K562 (cell line): Measurements from ENCODE around the gene TOMM22. TPM values are rescaled to one million over a fixed set of nuclear protein-coding genes. Genes with fewer than 3 reads are reported as not detected.

ENCODE experiments used
- ATAC-seq: fragments of 200-7000 bp; cut with Tn5 transposase; 3 replicates; pipeline ENCODE4 v1.9.1; 2020; ENCODE audit warnings: moderate library complexity
- BruUV-seq: library from RNA; stranded (reverse); fragments of 400-500 nt; replicated peaks from 2 replicates; lab custom pipeline; 2021; lab: Mats Ljungman, UMichigan
- CTCF ChIA-PET: fragments of 300-600 bp; formaldehyde crosslinking; extraction: SDS; loops from one replicate; lab custom pipeline; 2021; ENCODE audit warnings: low intra/inter-chr PET ratio; lab: Yijun Ruan, JAX
- POLR2A ChIA-PET: fragments of 300-600, 350-650 bp; sonication (Branson Sonifier 250); formaldehyde crosslinking; extraction: SDS; loops from one replicate; lab custom pipeline; 2021; ENCODE audit warnings: antibody characterized with exemption, inconsistent platforms; lab: Yijun Ruan, JAX
- DNase-seq, 4 experiments: peaks; one replicate each; pipeline versions ENCODE4 v3.0.0 to v3.0.0-alpha.2; 2011 to 2018; ENCODE audit warnings: low spot score in 3 of 4, mixed read lengths in 3 of 4; ENCODE audit errors: extremely low read depth in 1 of 4
- FAIRE-seq: peaks from 2 replicates; lab custom pipeline; 2011; peaks lifted over from hg19 to GRCh38; lab: Jason Lieb, UNC
- H2AFZ ChIP-seq: 2 replicates; pipeline ENCODE4 v1.6.0; 2011; ENCODE audit warnings: low read depth, low read length, control low read depth, inconsistent platforms
- H3K27ac ChIP-seq: fragments of 200-600 bp; 3 replicates; pipeline ENCODE4 v1.8.0; 2011; ENCODE audit warnings: low read depth, mild to moderate bottlenecking, control low read depth, inconsistent platforms, low read length, moderate library complexity, mixed read lengths; ENCODE audit errors: extremely low read depth
- H3K27me3 ChIP-seq, 2 experiments: fragments of 300-600 bp in 1 of 2; 2 replicates in 1 of 2; 3 replicates in 1 of 2; pipeline versions ENCODE4 v1.6.0 to v1.8.0; 2011; ENCODE audit warnings: inconsistent platforms in 2 of 2, low read length in 2 of 2, mild to moderate bottlenecking in 1 of 2, mixed read lengths in 1 of 2, moderate library complexity in 1 of 2; ENCODE audit not compliant: control insufficient read depth in 2 of 2, insufficient read depth in 2 of 2
- H3K36me3 ChIP-seq: fragments of 300-600 bp; 3 replicates; pipeline ENCODE4 v1.8.0; 2011; ENCODE audit warnings: mild to moderate bottlenecking, low read length, inconsistent platforms; ENCODE audit not compliant: control insufficient read depth, insufficient read depth
- H3K4me1 ChIP-seq, 2 experiments: fragments of 200-600 bp in 1 of 2; replicated peaks in 1 of 2; 2 replicates in 1 of 2; 3 replicates in 1 of 2; pipeline versions ENCODE4 v1.5.1 to v1.8.0; 2011; ENCODE audit warnings: inconsistent platforms in 2 of 2, low read length in 2 of 2, mild to moderate bottlenecking in 1 of 2, mixed read lengths in 1 of 2, moderate library complexity in 1 of 2; ENCODE audit not compliant: control insufficient read depth in 2 of 2, insufficient read depth in 2 of 2
- H3K4me2 ChIP-seq: 2 replicates; pipeline ENCODE4 v1.6.1; 2011; ENCODE audit warnings: low read length, control low read depth, inconsistent platforms, mixed read lengths; ENCODE audit not compliant: insufficient read depth
- H3K4me3 ChIP-seq: fragments of 200-600 bp; sonication (generic), shearing (Covaris generic); 2 replicates; pipeline ENCODE4 v1.5.1; 2016; ENCODE audit warnings: control low read depth, inconsistent platforms
- H3K79me2 ChIP-seq: fragments of 200-600 bp; 3 replicates; pipeline ENCODE4 v1.8.0; 2011; ENCODE audit warnings: low read length, inconsistent platforms; ENCODE audit not compliant: control insufficient read depth, insufficient read depth
- H3K9ac ChIP-seq, 2 experiments: 2 replicates each; pipeline versions ENCODE4 v1.6.0 to v1.6.1; 2011; ENCODE audit warnings: low read depth in 2 of 2, low read length in 2 of 2, control low read depth in 1 of 2, inconsistent platforms in 1 of 2, mild to moderate bottlenecking in 1 of 2, mixed read lengths in 1 of 2; ENCODE audit not compliant: insufficient read depth in 1 of 2
- H3K9me1 ChIP-seq: one replicate; pipeline ENCODE4 v1.6.0; 2011; ENCODE audit warnings: inconsistent platforms, mild to moderate bottlenecking, low read length, moderate library complexity; ENCODE audit not compliant: control insufficient read depth, insufficient read depth
- H3K9me3 ChIP-seq: replicated peaks from 2 replicates; pipeline ENCODE4 v1.5.1; 2011; ENCODE audit warnings: low read depth, low read length, inconsistent platforms; ENCODE audit not compliant: control insufficient read depth, insufficient read depth
- H4K20me1 ChIP-seq: replicated peaks from 2 replicates; pipeline ENCODE4 v1.6.1; 2011; ENCODE audit warnings: low read length, inconsistent platforms, mixed read lengths; ENCODE audit not compliant: control insufficient read depth, insufficient read depth
- ATF1 ChIP-seq, 2 experiments: fragments of 450-650 bp in 1 of 2; IDR thresholded peaks; 2 replicates each; pipeline ENCODE4 v1.6.1; 2016; ENCODE audit warnings: missing compliant biosample characterization in 1 of 2, missing genetic modification characterization in 1 of 2
- CCAR2 ChIP-seq: fragments of 200-400 bp; formaldehyde crosslinking; IDR thresholded peaks from 2 replicates; pipeline ENCODE4 v1.6.1; 2017; ENCODE audit warnings: mild to moderate bottlenecking, low read depth, low read length
- E2F3 ChIP-seq: fragments of 250-450 bp; sonication (Bioruptor Pico); IDR thresholded peaks from 2 replicates; pipeline ENCODE4 v1.4.0; 2020; ENCODE audit warnings: mild to moderate bottlenecking
- E2F5 ChIP-seq: sonication (generic); formaldehyde crosslinking; IDR thresholded peaks from 2 replicates; pipeline ENCODE4 v1.8.0; 2022; ENCODE audit warnings: mild to moderate bottlenecking, missing genetic modification reagents
- GATAD2B ChIP-seq: fragments of 450-650 bp; IDR thresholded peaks from 2 replicates; pipeline ENCODE4 v1.6.1; 2017; ENCODE audit warnings: mild to moderate bottlenecking, borderline replicate concordance
- MBD1 ChIP-seq: fragments of 250-450 bp; sonication (Bioruptor Pico); IDR thresholded peaks from 2 replicates; pipeline ENCODE4 v1.8.0; 2022; ENCODE audit warnings: inconsistent platforms
- NFRKB ChIP-seq: fragments of 450-650 bp; IDR thresholded peaks from 2 replicates; pipeline ENCODE4 v1.6.1; 2016; ENCODE audit warnings: low read depth
- PBX2 ChIP-seq, 2 experiments: IDR thresholded peaks in 1 of 2; conservative IDR thresholded peaks in 1 of 2; 2 replicates each; pipeline ENCODE4 v1.6.1; 2016; ENCODE audit warnings: low read depth in 2 of 2, mild to moderate bottlenecking in 1 of 2, missing compliant biosample characterization in 1 of 2, missing genetic modification characterization in 1 of 2, moderate library complexity in 1 of 2
- POLR2B ChIP-seq: fragments of 450-650 bp; IDR thresholded peaks from 2 replicates; pipeline ENCODE4 v1.6.1; 2018; ENCODE audit warnings: low read depth; ENCODE audit not compliant: partially characterized antibody
- STAT5A ChIP-seq: IDR thresholded peaks from 2 replicates; pipeline ENCODE4 v1.6.1; 2012; ENCODE audit warnings: low read length, inconsistent platforms, borderline replicate concordance
- U2AF1 ChIP-seq: fragments of 200-400 bp; formaldehyde crosslinking; optimal IDR thresholded peaks from 2 replicates; pipeline ENCODE3; 2017; ENCODE audit warnings: mild to moderate bottlenecking, low read depth, low read length, moderate library complexity
- ZBTB43 ChIP-seq: sonication (generic); formaldehyde crosslinking; IDR thresholded peaks from 2 replicates; pipeline ENCODE4 v1.8.0; 2023; ENCODE audit warnings: mild to moderate bottlenecking, missing genetic modification reagents
- ZNF512 ChIP-seq: IDR thresholded peaks from 2 replicates; pipeline ENCODE4 v1.6.1; 2016; ENCODE audit warnings: missing genetic modification characterization, missing compliant biosample characterization
- ZNF668 ChIP-seq: fragments of 250-450 bp; sonication (Bioruptor Pico); IDR thresholded peaks from 2 replicates; pipeline ENCODE4 v1.8.0; 2022; ENCODE audit warnings: mild to moderate bottlenecking, inconsistent platforms
- WGBS: fragments of 100-300 bp; shearing (Covaris generic); methylation state at CpG from one replicate; pipeline ENCODE4 v1.1.6; 2016; ENCODE audit warnings: low coverage, mixed read lengths; ENCODE audit not compliant: insufficient coverage; ENCODE audit errors: missing lambda C conversion rate; 5-methylcytosine and 5-hydroxymethylcytosine counted together
- in situ Hi-C: fragments of 300-500 bp; cut with MboI; formaldehyde crosslinking; loops from 4 replicates; pipeline ENCODE4 v1.15.0; 2018; ENCODE audit warnings: inconsistent platforms, mixed read lengths
- intact Hi-C: fragments of 100-400 bp; cut with micrococcal nuclease; formaldehyde crosslinking; loops from 2 replicates; pipeline ENCODE4 v1.14.2; 2022
- polyA plus RNA-seq, 8 experiments: library from polyadenylated mRNA; depleted of rRNA in 4 of 8; stranded (reverse) in 5 of 8; unstranded in 3 of 8; fragments of >200 nt; fragmentation: Nextera tagmentation in 2 of 8; fragmentation: Illumina TruSeq in 1 of 8; extraction: Ambion mirVana in 2 of 8; extraction: Trizol in 1 of 8; gene quantifications; 2 replicates each; pipeline versions ENCODE4 v1.2.1 to v1.2.3, GENCODE V29; 2011 to 2014; ENCODE audit warnings: inconsistent platforms in 1 of 8, missing spikeins in 1 of 8
- total RNA-seq, 7 experiments: library from RNA; depleted of rRNA in 6 of 7; stranded (reverse); fragments of >200 nt in 6 of 7; fragmentation: Illumina TruSeq in 2 of 7; extraction: Trizol in 2 of 7; gene quantifications; 2 replicates each; pipeline versions ENCODE4 v1.2.1 to v1.2.3, GENCODE V29; 2011 to 2021; ENCODE audit warnings: low replicate concordance in 1 of 7

The TOMM22 gene
- total and polyA plus RNA-seq, 9 of the 15 experiments (the other 6 are each of a cell fraction or from before 2014, with no cell fraction given), result 25.8 to 108 (median 73.8) TPM

DNA sequence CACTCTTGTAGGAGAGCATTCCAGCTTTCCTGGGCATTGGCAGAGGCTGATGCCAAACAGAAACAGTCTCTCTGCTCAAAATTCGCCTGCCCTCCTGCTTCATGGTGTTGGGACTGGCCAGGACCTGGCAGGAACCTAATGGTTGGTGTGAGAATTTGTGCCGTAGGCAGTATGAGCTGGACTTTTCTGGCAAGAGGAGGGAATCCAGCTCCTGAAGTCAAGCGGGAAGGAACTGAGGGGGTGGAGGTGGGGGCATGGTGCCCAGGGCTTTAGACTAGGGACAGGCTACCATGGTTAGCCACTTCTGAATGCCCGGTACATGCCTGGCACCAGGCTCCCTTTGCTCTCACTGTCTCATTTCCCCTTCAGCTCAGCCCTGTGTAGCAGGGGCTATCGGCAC lies 6.9 kb upstream of the TOMM22 start:
- no peaks in the 10 kb centered on the region for H3K9me3 ChIP-seq
- H3K27ac ChIP-seq, result no peak overlapping the region
- no peak for ATAC-seq
- ChIA-PET CTCF (no interaction called here), POLR2A (interaction anchor here (1.1 to 1.7 kb wide), 2 partner anchors 9 to 86 kb away, joined by 3 to 6 read pairs; no protein-coding TSS in a partner anchor)
- no peak for FAIRE-seq
- peaks cover 0 to 2% of the 10 kb centered on the region in 2 experiments; a peak in 3 of 5 replicates for H3K4me1 ChIP-seq
- in situ Hi-C loops, result no loop called here
- no peak overlapping the region for H3K4me3 ChIP-seq
- no peaks in the 10 kb centered on the region for H3K9me1 ChIP-seq
- H3K79me2 ChIP-seq, result no peaks in the 10 kb centered on the region
- 71% methylated on average over 3 of the region's 5 CpGs for WGBS
- H3K36me3 ChIP-seq, result peaks cover 9% of the 10 kb centered on the region; the same call in 2 of the 3 replicates
- no TSS peak for BruUV-seq
- no peak overlapping the region for H3K4me2 ChIP-seq
- H2AFZ ChIP-seq, result no peak overlapping the region
- peak overlapping the region in 1 of 2 experiments; percentile 76; a peak in 1 of 4 replicates for H3K9ac ChIP-seq
- intact Hi-C loops, result no loop called here
- no peak for DNase-seq
- no peaks in the 10 kb centered on the region for H4K20me1 ChIP-seq
- no peaks in the 10 kb centered on the region for H3K27me3 ChIP-seq
- TF ChIP-seq NFRKB (no peak), ZNF668 (CRISPR knock-in tag) (no peak), ZNF512 (tag) (no peak), ZBTB43 (CRISPR knock-in tag) (no peak), CCAR2 (no peak), PBX2 (CRISPR knock-in tag; IDR thresholded peaks at IDR 0.05; ENCODE audit: low read depth) (no peak), PBX2 (tag; conservative IDR thresholded peaks at IDR 0.05; ENCODE audit: low read depth) (no peak), E2F3 (CRISPR knock-in tag) (no peak), POLR2B (no peak), U2AF1 (no peak), GATAD2B (no peak), ATF1 (CRISPR knock-in tag; IDR thresholded peaks at IDR 0.05) (no peak), ATF1 (tag; IDR thresholded peaks at IDR 0.05) (no peak), STAT5A (no peak), E2F5 (CRISPR knock-in tag) (no peak), MBD1 (no peak)
